CD14-positive monocyte (primary cell): ENCODE results near the gene DELE1. TPM values are rescaled to one million over a fixed set of nuclear protein-coding genes. Genes with fewer than 3 reads are reported as not detected.

Experiments used
- DNase-seq, 3 donors: peaks; one replicate each; pipeline ENCODE4 v3.0.0-alpha.2; 2011 to 2022
- H2AFZ ChIP-seq: 2 replicates; pipeline ENCODE4 v1.6.0; 2012; ENCODE audit warnings: mild to moderate bottlenecking, low read depth, low read length, inconsistent platforms; ENCODE audit not compliant: insufficient read depth, poor library complexity, severe bottlenecking
- H3K27ac ChIP-seq, 2 donors: 1 replicate in 1 of 2; 2 replicates in 1 of 2; pipeline ENCODE4 v1.5.1; 2012 to 2013; ENCODE audit warnings: low read length in 2 of 2, control low read depth in 1 of 2, inconsistent platforms in 1 of 2, low read depth in 1 of 2, mild to moderate bottlenecking in 1 of 2
- H3K27me3 ChIP-seq, 2 donors: one replicate each; pipeline versions ENCODE4 v1.6.0 to v1.6.1; 2011 to 2013; ENCODE audit warnings: low read length in 2 of 2; ENCODE audit not compliant: control insufficient read depth in 2 of 2, insufficient read depth in 2 of 2
- H3K36me3 ChIP-seq, 2 donors: replicated peaks in 1 of 2; 1 replicate in 1 of 2; 2 replicates in 1 of 2; pipeline versions ENCODE4 v1.5.1 to v1.6.1; 2012 to 2013; ENCODE audit warnings: low read length in 2 of 2, control low read depth in 1 of 2, inconsistent platforms in 1 of 2, mild to moderate bottlenecking in 1 of 2; ENCODE audit not compliant: insufficient read depth in 2 of 2, control insufficient read depth in 1 of 2
- H3K4me1 ChIP-seq, 2 donors: 1 replicate in 1 of 2; 2 replicates in 1 of 2; pipeline versions ENCODE4 v1.5.1 to v1.6.1; 2012 to 2013; ENCODE audit warnings: low read length in 2 of 2, control low read depth in 1 of 2, inconsistent platforms in 1 of 2, mild to moderate bottlenecking in 1 of 2, moderate library complexity in 1 of 2; ENCODE audit not compliant: insufficient read depth in 2 of 2, control insufficient read depth in 1 of 2
- H3K4me2 ChIP-seq: replicated peaks from 2 replicates; pipeline ENCODE3; 2012; ENCODE audit warnings: low read length, moderate library complexity, mild to moderate bottlenecking; ENCODE audit not compliant: poor library complexity, severe bottlenecking; ENCODE audit errors: extremely low read depth
- H3K4me3 ChIP-seq, 3 experiments: fragments of 200-600 bp in 1 of 3; sonication (generic) in 1 of 3; replicated peaks in 1 of 3; 1 replicate in 2 of 3; 2 replicates in 1 of 3; pipeline ENCODE4 v1.5.1; 2011 to 2013; ENCODE audit warnings: low read length in 3 of 3, mild to moderate bottlenecking in 3 of 3, control low read depth in 2 of 3, low read depth in 2 of 3, inconsistent platforms in 1 of 3, moderate library complexity in 1 of 3
- H3K79me2 ChIP-seq: 2 replicates; pipeline ENCODE4 v1.6.0; 2012; ENCODE audit warnings: mild to moderate bottlenecking, control low read depth, inconsistent platforms, low read length, moderate library complexity; ENCODE audit not compliant: insufficient read depth
- H3K9ac ChIP-seq: 2 replicates; pipeline ENCODE4 v1.6.0; 2017; ENCODE audit warnings: low read length, mild to moderate bottlenecking; ENCODE audit not compliant: insufficient read depth, poor library complexity, severe bottlenecking
- H3K9me3 ChIP-seq, 2 donors: replicated peaks in 1 of 2; 1 replicate in 1 of 2; 2 replicates in 1 of 2; pipeline versions ENCODE4 v1.5.1 to v1.6.1; 2012 to 2013; ENCODE audit warnings: low read length in 2 of 2, control low read depth in 1 of 2; ENCODE audit not compliant: control insufficient read depth in 1 of 2, insufficient read depth in 1 of 2
- H4K20me1 ChIP-seq: 2 replicates; pipeline ENCODE4 v1.6.0; 2012; ENCODE audit warnings: mild to moderate bottlenecking, low read length, control low read depth, moderate library complexity; ENCODE audit not compliant: insufficient read depth
- H3K27ac Mint-ChIP-seq, 7 donors: one replicate each; pipeline ENCODE4 v1.8.0; 2020; ENCODE audit warnings: mild to moderate bottlenecking in 7 of 7, mixed read lengths in 7 of 7, moderate library complexity in 6 of 7, inconsistent platforms in 2 of 7
- H3K27me3 Mint-ChIP-seq, 3 donors: one replicate each; pipeline ENCODE4 v1.8.0; 2021 to 2022; ENCODE audit warnings: low read depth in 3 of 3, mild to moderate bottlenecking in 3 of 3, mixed read lengths in 3 of 3, moderate library complexity in 3 of 3, inconsistent platforms in 1 of 3
- H3K36me3 Mint-ChIP-seq, 2 donors: one replicate each; pipeline ENCODE4 v1.8.0; 2020; ENCODE audit warnings: mixed read lengths in 2 of 2, inconsistent platforms in 1 of 2, mild to moderate bottlenecking in 1 of 2
- H3K4me1 Mint-ChIP-seq: one replicate; pipeline ENCODE4 v1.8.0; 2020; ENCODE audit warnings: mild to moderate bottlenecking, mixed read lengths
- H3K4me3 Mint-ChIP-seq, 2 donors: one replicate each; pipeline ENCODE4 v1.8.0; 2020; ENCODE audit warnings: mild to moderate bottlenecking in 2 of 2, mixed read lengths in 2 of 2, moderate library complexity in 1 of 2
- H3K9me3 Mint-ChIP-seq, 7 donors: one replicate each; pipeline ENCODE4 v1.8.0; 2020 to 2022; ENCODE audit warnings: mixed read lengths in 7 of 7, mild to moderate bottlenecking in 6 of 7, moderate library complexity in 6 of 7, inconsistent platforms in 2 of 7
- CTCF ChIP-seq: fragments of 200-600 bp; IDR thresholded peaks from one replicate; pipeline ENCODE4 v1.8.0; 2022; ENCODE audit warnings: antibody characterized with exemption, mild to moderate bottlenecking
- WGBS: methylation state at CpG from one replicate; pipeline ENCODE4 v1.1.5; 2013; ENCODE audit warnings: missing lambda C conversion rate; ENCODE audit not compliant: insufficient coverage; 5-methylcytosine and 5-hydroxymethylcytosine counted together
- intact Hi-C, 2 donors: fragments of 100-400 bp; cut with micrococcal nuclease; formaldehyde crosslinking; loops; one replicate each; pipeline versions ENCODE4 v1.15.0 to v1.15.1; 2023
- polyA plus RNA-seq, 3 donors: library from polyadenylated mRNA; depleted of rRNA in 1 of 3; unstranded in 2 of 3; stranded (reverse) in 1 of 3; fragments of 300-500 nt in 2 of 3; fragments of >200 nt in 1 of 3; fragmentation: Illumina TruSeq in 2 of 3; gene quantifications; 1 replicate in 2 of 3; 2 replicates in 1 of 3; pipeline ENCODE4 v1.2.3, GENCODE V29; 2012 to 2021

The DELE1 gene
- polyA plus RNA-seq, 3 donors, result 47.3 to 140 (median 49.6) TPM

- Histone ChIP-seq H3K9me3 (no peaks in the 10 kb centered on the region), H2AFZ (no peak overlapping the region), H3K36me3 (peaks cover 32 to 40% of the 10 kb centered on the region in 2 donors), H3K4me2 (peak overlapping the region; percentile 32), H3K4me3 (no peak overlapping the region), H3K27ac (peak overlapping the region; percentile 14 to 52), H3K9ac (no peak overlapping the region), H3K4me1 (peaks cover 24 to 30% of the 10 kb centered on the region in 2 donors), H3K79me2 (no peaks in the 10 kb centered on the region), H3K27me3 (no peaks in the 10 kb centered on the region), H4K20me1 (no peaks in the 10 kb centered on the region)
- H3K36me3 Mint-ChIP-seq, result peaks cover 35 to 49% of the 10 kb centered on the region in 2 donors
- DNase-seq, result peak in 2 of 3 donors; percentile 21 to 39
- peaks cover 27% of the 10 kb centered on the region for H3K4me1 Mint-ChIP-seq
- TF ChIP-seq CTCF, result no peak
- WGBS, result 45% methylated on average over 5 of the region's 6 CpGs
- peaks cover 0 to 2% (median 0%) of the 10 kb centered on the region in 3 donors for H3K27me3 Mint-ChIP-seq
- H3K4me3 Mint-ChIP-seq, result peak overlapping the region in 1 of 2 donors; percentile 32
- peak overlapping the region; percentile 37 to 89 (median 79) for H3K27ac Mint-ChIP-seq
- intact Hi-C loops, result no loop called here
- no peaks in the 10 kb centered on the region for H3K9me3 Mint-ChIP-seq
Measured at GRCh38 chr5:141941307-141941706, 17.6 kb downstream of the DELE1 start.

DNA sequence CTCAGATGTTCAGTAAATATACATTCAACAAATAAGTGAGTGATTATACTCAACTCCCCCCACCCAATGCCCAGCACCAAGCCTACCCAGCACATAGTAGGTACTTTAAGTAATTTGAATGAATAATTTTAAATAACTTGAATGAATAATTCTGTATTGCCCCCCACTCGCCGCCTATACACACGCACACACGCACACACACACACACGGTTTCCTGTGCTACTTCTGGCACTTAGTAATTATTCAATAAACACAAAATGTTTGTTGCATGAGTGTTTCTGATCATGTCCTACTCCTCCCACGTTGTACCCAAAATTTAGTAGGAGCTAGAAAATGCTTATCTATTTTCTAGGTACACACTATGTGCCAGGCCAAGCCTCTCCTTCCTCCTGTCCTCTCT, 18.1 kb downstream of the DELE1 start:
- peaks cover 32% of the 10 kb centered on the region for H3K4me1 Mint-ChIP-seq
- WGBS, result no CpG with 5 or more reads among the region's 6 CpGs
- no peak overlapping the region for H3K4me3 ChIP-seq
- H3K27ac Mint-ChIP-seq, result peak overlapping the region in 1 of 7 donors; percentile 18
- H3K4me1 ChIP-seq, result peaks cover 28 to 35% of the 10 kb centered on the region in 2 donors
- peaks cover 31 to 44% of the 10 kb centered on the region in 2 donors for H3K36me3 Mint-ChIP-seq
- TF ChIP-seq CTCF, result no peak
- H3K4me3 Mint-ChIP-seq, result no peak overlapping the region
- no peak for DNase-seq
- no peaks in the 10 kb centered on the region for H3K9me3 Mint-ChIP-seq
- H2AFZ ChIP-seq, result no peak overlapping the region
- no peak overlapping the region for H3K4me2 ChIP-seq
- no peaks in the 10 kb centered on the region for H3K79me2 ChIP-seq
- no peak overlapping the region for H3K27ac ChIP-seq
- no peaks in the 10 kb centered on the region for H3K9me3 ChIP-seq
- H3K27me3 Mint-ChIP-seq, result peaks cover 0 to 2% (median 0%) of the 10 kb centered on the region in 3 donors
- intact Hi-C loops, result no loop called here
- H4K20me1 ChIP-seq, result no peaks in the 10 kb centered on the region
- H3K9ac ChIP-seq, result no peak overlapping the region
- peaks cover 28 to 35% of the 10 kb centered on the region in 2 donors for H3K36me3 ChIP-seq
- H3K27me3 ChIP-seq, result no peaks in the 10 kb centered on the region
